H1 (cell line): Measurements from ENCODE around the gene FBXW2. TPM values are rescaled to one million over a fixed set of nuclear protein-coding genes. Genes with fewer than 3 reads are reported as not detected.

Experiments used
- BCL11A ChIP-seq, 2 experiments: IDR thresholded peaks; one replicate each; pipeline ENCODE4 v1.6.1; 2011; ENCODE audit warnings: low read depth in 2 of 2, low read length in 2 of 2, mild to moderate bottlenecking in 2 of 2
- CHD7 ChIP-seq: fragments of 300-600 bp; sonication (generic); IDR thresholded peaks from 2 replicates; pipeline ENCODE4 v1.7.1; 2012; ENCODE audit warnings: low read length, moderate library complexity, mild to moderate bottlenecking, inconsistent platforms; ENCODE audit not compliant: insufficient replicate concordance
- HDAC2 ChIP-seq, 2 experiments: fragments of 300-600 bp in 1 of 2; sonication (generic) in 1 of 2; IDR thresholded peaks; 2 replicates each; pipeline ENCODE4 v1.6.1; 2011 to 2012; ENCODE audit warnings: low read depth in 2 of 2, low read length in 2 of 2, mild to moderate bottlenecking in 2 of 2, moderate library complexity in 2 of 2, borderline replicate concordance in 1 of 2, inconsistent platforms in 1 of 2
- HDAC6 ChIP-seq: IDR thresholded peaks from one replicate; pipeline ENCODE4 v1.7.1; 2012; ENCODE audit warnings: low read depth, mild to moderate bottlenecking, inconsistent platforms, low read length, moderate library complexity
- NRF1 ChIP-seq: IDR thresholded peaks from 2 replicates; pipeline ENCODE4 v1.6.1; 2011; ENCODE audit warnings: mild to moderate bottlenecking, low read depth, low read length, improper control_type of control experiment
- RNF2 ChIP-seq: fragments of 200-900, 300-1000 bp; sonication (generic); IDR thresholded peaks from 2 replicates; pipeline ENCODE4 v1.7.1; 2016; ENCODE audit warnings: borderline replicate concordance, low read depth, mild to moderate bottlenecking, antibody characterized with exemption, low read length; ENCODE audit not compliant: poor library complexity, severe bottlenecking; ENCODE audit errors: missing control alignments
- SIN3A ChIP-seq, 2 experiments: IDR thresholded peaks in 1 of 2; conservative IDR thresholded peaks in 1 of 2; 2 replicates each; pipeline ENCODE4 v1.6.1; 2011 to 2012; ENCODE audit warnings: low read length in 2 of 2, improper control_type of control experiment in 1 of 2, low read depth in 1 of 2, mild to moderate bottlenecking in 1 of 2
- SUZ12 ChIP-seq: fragments of 200-600 bp; sonication (generic); IDR thresholded peaks from 2 replicates; pipeline ENCODE4 v1.6.1; 2012; ENCODE audit warnings: mild to moderate bottlenecking, inconsistent platforms, low read length, moderate library complexity, mixed read lengths
- TCF12 ChIP-seq: IDR thresholded peaks from 2 replicates; pipeline ENCODE4 v1.6.1; 2011; ENCODE audit warnings: low read depth, mild to moderate bottlenecking, low read length
- YY1 ChIP-seq: IDR thresholded peaks from 2 replicates; pipeline ENCODE4 v1.6.1; 2011; ENCODE audit warnings: low read depth, mild to moderate bottlenecking, low read length
- polyA plus RNA-seq, 7 experiments: library from polyadenylated mRNA; depleted of rRNA in 3 of 7; stranded (reverse) in 5 of 7; unstranded in 2 of 7; fragments of >200 nt in 5 of 7; fragments of 200-250 nt in 2 of 7; gene quantifications; 1 replicate in 5 of 7; 2 replicates in 1 of 7; 4 replicates in 1 of 7; pipeline versions ENCODE4 v1.2.1 to v1.2.3, GENCODE V29; 2011 to 2013; ENCODE audit warnings: missing spikeins in 2 of 7, mixed read lengths in 2 of 7
- total RNA-seq: library from RNA; stranded (reverse); fragmentation: NEBNext Ultra II Directional; extraction: Animal tissue kit (Norgen Biotek cat#: 25700); gene quantifications from 2 replicates; pipeline ENCODE4 v1.2.1, GENCODE V29; 2021

Gene FBXW2
- total and polyA plus RNA-seq, 2 of the 8 experiments (the other 6 are each of a cell fraction or from before 2014, with no cell fraction given) = 19.2 to 65.3 TPM

DNA sequence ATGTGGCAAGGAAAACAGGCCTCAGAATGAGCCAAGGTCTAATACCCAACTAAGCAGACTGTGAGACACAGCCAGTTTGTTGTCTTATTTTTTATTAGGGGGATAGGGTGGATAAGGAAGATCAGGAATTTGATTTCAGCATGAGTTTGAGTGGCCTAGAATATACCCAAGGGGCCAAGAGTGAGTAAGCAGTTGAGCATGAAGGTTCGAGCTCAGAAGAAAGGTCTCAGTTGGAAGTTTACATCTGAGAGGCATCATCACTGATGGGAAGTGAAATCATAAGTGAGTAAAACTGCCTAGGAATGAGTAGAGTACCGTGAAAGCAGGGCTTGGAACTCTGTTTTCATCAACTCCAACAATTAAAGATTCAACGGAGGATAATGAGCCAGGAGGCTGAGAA is 36.9 kb upstream of the FBXW2 start (continued):
- TF ChIP-seq CHD7 = no peak
- TF ChIP-seq YY1 = no peak
- no peak for TF ChIP-seq HDAC2 (IDR thresholded peaks at IDR 0.05; ENCODE audit: borderline replicate concordance in 1 of 2, low read depth in 2 of 2, low read length in 2 of 2)
- no peak for TF ChIP-seq SUZ12
- TF ChIP-seq SIN3A (conservative IDR thresholded peaks at IDR 0.05 in 1 of 2, IDR thresholded peaks at IDR 0.05 in 1 of 2; ENCODE audit: low read depth in 1 of 2, low read length in 2 of 2) = no peak
- no peak for TF ChIP-seq NRF1
- no peak for TF ChIP-seq BCL11A (IDR thresholded peaks at IDR 0.05; ENCODE audit: low read depth in 2 of 2, low read length in 2 of 2)
- TF ChIP-seq RNF2 = no peak
- no peak for TF ChIP-seq TCF12
- no peak for TF ChIP-seq HDAC6
